SK-MEL-5 (cell line): ENCODE data around the gene DNAJC5. TPM values are rescaled to one million over a fixed set of nuclear protein-coding genes. Genes with fewer than 3 reads are reported as not detected.
"Not testable (repeated sequence)": the region's sequence is repeated elsewhere in the genome, so short reads cannot be mapped to it uniquely, and the experiment has no call there.

ENCODE experiments used
- DNase-seq: peaks from one replicate; pipeline ENCODE4 v3.0.0-alpha.2; 2016; ENCODE audit warnings: low read depth, low spot score
- in situ Hi-C: cut with HindIII; loops from 2 replicates; pipeline ENCODE4 v1.10.0; 2016; ENCODE audit warnings: low sequenced_read_pairs, high pct_unique_total_duplicates, low pct_unique_long_range_greater_than_20kb
- total RNA-seq: library from RNA; depleted of rRNA; stranded (reverse); fragments of >200 nt; shearing (Covaris generic); gene quantifications from 2 replicates; pipeline ENCODE4 v1.2.3, GENCODE V29; 2014

DNAJC5 gene
- total RNA-seq, 1 experiment from 2014 or later = 58.1 TPM

- in situ Hi-C loops = no loop called here
- DNase-seq = peak; percentile 22
Measured at GRCh38 chr20:63858393-63859165, 36.3 kb upstream of the DNAJC5 start.

DNA sequence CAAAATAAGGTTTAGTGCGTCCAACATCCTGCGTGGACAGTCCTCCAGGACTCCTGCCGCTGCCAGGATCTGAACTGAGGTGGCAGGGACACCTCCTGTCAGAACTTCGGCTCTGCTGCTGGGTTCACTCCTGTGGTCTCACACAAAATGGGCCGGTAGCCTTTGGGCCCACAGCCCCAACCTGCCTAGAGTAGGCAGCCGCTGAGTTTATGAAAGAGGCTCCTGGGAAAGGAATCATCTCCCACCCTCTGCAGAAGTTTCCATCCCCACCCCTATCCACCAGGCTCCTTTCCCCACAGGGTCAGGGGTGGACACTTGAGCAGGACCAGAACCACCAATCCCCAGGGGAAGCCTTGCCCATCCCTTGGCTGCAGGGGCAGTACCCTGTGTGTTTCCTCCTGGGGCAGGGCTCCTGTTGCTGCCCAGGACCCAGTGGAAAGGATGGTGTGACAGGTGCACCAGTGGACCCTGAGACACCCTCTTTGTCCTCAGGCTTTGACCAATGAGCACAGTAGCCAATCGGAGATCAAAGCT lies 35.7 kb upstream of the DNAJC5 start:
- in situ Hi-C loops = no loop called here
- DNase-seq = no peak

DNA sequence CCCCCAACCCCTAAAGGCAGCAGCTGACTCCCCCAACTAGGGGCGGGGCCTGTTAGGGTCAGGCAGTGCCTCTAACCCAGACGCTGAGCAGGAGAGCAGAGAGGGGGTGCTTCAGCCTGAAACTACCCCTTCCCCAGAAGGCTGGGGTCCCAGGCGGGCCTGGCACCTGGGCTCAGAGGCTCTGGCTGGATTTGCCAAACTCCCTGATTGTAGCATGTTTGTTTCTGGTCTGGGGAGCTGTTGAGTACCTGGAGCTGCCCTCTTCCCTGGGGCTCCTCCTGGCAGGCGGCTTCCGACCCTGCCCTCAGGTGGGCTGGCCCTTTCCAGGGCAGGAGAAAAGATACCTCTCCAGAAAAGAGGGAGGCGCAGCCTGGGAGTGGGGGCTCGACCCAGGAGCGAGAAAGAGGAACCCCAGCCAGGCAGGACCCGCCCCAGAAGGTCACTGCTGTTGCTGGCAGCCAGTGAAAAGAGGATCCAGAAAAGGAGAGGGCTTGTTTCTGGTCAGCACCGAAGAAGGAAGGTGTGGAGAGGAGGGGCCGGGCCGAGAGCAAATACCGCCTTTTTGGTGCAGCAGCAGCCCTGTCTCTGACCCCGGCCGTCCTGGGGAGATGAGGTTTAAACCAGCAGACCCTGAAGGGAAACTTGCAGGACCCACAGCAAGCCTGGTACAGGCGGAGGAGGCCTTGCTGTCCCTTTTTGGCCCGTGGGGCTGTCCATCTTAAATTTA lies 34.4 kb upstream of the DNAJC5 start:
- in situ Hi-C loops = no loop called here
- no peak for DNase-seq

GRCh38 chr20:63861365-63861934 lies 33.5 kb upstream of the DNAJC5 start, which contains the start of gene ABHD16B:
Gene ABHD16B, plus strand, starts transcription at chr20:63861498. Its CDS starts 43 bp downstream, at chr20:63861541.
- in situ Hi-C loops = no loop called here
- no peak for DNase-seq

GRCh38 chr20:63861981-63862901 lies 32.7 kb upstream of the DNAJC5 start:
- DNase-seq = no peak
- in situ Hi-C loops = no loop called here

- in situ Hi-C loops = no loop called here
- DNase-seq = no peak
Measured at GRCh38 chr20:63863021-63863797, 31.7 kb upstream of the DNAJC5 start.

- in situ Hi-C loops = no loop called here
- DNase-seq = peak; percentile 33
Measured at GRCh38 chr20:63863798-63864544, 31.0 kb upstream of the DNAJC5 start.

GRCh38 chr20:63864545-63864977 lies 30.4 kb upstream of the DNAJC5 start:
- no peak for DNase-seq
- in situ Hi-C loops = no loop called here

GRCh38 chr20:63864978-63865640 lies 29.8 kb upstream of the DNAJC5 start, which contains the start of gene TPD52L2:
Gene TPD52L2, plus strand, starts transcription at chr20:63865270. Its CDS starts 96 bp downstream, at chr20:63865366.
- peak; percentile 99 for DNase-seq
- in situ Hi-C loops = no loop called here

- DNase-seq, in situ Hi-C loops: not testable (repeated sequence)
Measured at GRCh38 chr20:63867042-63867441, 27.9 kb upstream of the DNAJC5 start.

GRCh38 chr20:63868264-63868663 lies 26.7 kb upstream of the DNAJC5 start:
- in situ Hi-C loops = no loop called here

DNA sequence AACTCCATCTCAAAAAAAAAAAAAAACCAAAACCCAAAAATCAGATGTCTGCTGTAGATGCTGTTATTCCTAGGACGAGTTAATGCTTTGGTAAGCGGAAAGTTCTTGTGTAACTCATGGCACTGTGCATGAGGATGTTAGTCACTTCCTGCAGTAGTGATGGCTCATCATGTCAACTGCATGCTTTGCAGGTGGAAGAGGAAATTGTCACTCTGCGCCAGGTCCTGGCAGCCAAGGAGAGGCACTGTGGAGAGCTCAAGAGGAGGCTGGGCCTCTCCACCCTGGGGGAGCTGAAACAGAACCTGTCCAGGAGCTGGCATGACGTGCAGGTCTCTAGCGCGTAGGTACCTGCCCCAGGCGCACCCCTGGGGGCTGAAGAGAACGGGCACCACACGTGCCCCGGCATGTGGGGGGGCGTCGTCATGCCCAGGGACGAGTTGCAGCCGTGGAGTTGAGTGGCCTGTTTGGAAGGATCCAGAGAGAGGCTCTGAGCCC lies 21.4 kb upstream of the DNAJC5 start:
- no peak for DNase-seq
- in situ Hi-C loops = no loop called here

More at GRCh38 chr20:63868264-63868663, 26.7 kb upstream of the DNAJC5 start:
- DNase-seq = no peak

DNA sequence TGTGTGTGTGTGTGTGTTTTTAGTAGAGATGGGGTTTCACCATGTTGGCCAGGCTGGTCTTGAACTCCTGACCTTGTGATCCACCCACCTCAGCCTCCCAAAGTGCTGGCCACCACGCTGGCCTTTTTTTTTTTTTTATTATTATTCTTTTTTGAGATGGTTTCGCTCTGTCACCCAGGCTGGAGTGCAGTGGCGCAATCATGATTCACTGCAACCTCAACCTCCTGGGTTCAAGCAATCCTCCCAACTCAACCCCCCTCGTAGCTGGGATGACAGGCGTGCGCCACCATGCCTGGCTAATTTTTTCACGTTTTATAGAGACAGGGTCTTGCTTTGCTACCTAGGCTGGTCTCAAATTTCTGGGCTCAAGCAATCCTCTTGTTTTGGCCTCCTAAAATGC lies 20.7 kb upstream of the DNAJC5 start:
- DNase-seq, in situ Hi-C loops: not testable (repeated sequence)

GRCh38 chr20:63876489-63877036 lies 18.4 kb upstream of the DNAJC5 start:
- DNase-seq = no peak
- in situ Hi-C loops = no loop called here
